Measurements from ENCODE around the gene GDF10. TPM values are rescaled to one million over a fixed set of nuclear protein-coding genes. Genes with fewer than 3 reads are reported as not detected.
A peak's percentile ranks its signal among the peaks of the same experiment; 100 is the strongest.

Gene GDF10
- total and polyA plus RNA-seq, 9 of the 15 experiments (the other 6 are each of a cell fraction or from before 2014, with no cell fraction given) = 0.03 to 0.20 (median 0.11) TPM; not detected in 6

GRCh38 chr10:47334466-47335295, 34.7 kb downstream of the GDF10 start (continued):
- no peak for TF ChIP-seq UBTF (IDR thresholded peaks at IDR 0.05; ENCODE audit: borderline replicate concordance in 1 of 2, low read depth in 2 of 2, low read length in 2 of 2)
- TF ChIP-seq TEAD1 (CRISPR knock-in tag; IDR thresholded peaks at IDR 0.05) = no peak
- TF ChIP-seq MBD2 (IDR thresholded peaks at IDR 0.05; ENCODE audit: borderline replicate concordance, low read depth) = no peak

- Histone ChIP-seq H3K9me3 (replicated peaks; ENCODE audit: control insufficient read depth, insufficient read depth, low read depth, low read length) (no peaks in the 10 kb centered on the region), H3K4me2 (ENCODE audit: insufficient read depth, low read length) (peak overlapping the region; percentile 69), H3K27ac (ENCODE audit: extremely low read depth, low read depth, low read length) (peak overlapping the region; percentile 73), H3K4me1 (replicated peaks in 1 of 2; ENCODE audit: control insufficient read depth in 2 of 2, insufficient read depth in 2 of 2, low read length in 2 of 2) (peaks cover 24 to 35% of the 10 kb centered on the region in 2 experiments), H3K9ac (ENCODE audit: insufficient read depth in 1 of 2, low read depth in 2 of 2, low read length in 2 of 2) (peak overlapping the region; percentile 17 to 63; a peak in 2 of 4 replicates), H3K27me3 (ENCODE audit: control insufficient read depth in 2 of 2, insufficient read depth in 2 of 2, low read length in 2 of 2) (no peaks in the 10 kb centered on the region; a peak in 1 of 5 replicates), H2AFZ (ENCODE audit: low read depth, low read length) (peak overlapping the region; percentile 92), H3K79me2 (ENCODE audit: control insufficient read depth, insufficient read depth, low read length) (no peaks in the 10 kb centered on the region), H3K36me3 (ENCODE audit: control insufficient read depth, insufficient read depth, low read length) (no peaks in the 10 kb centered on the region), H4K20me1 (replicated peaks; ENCODE audit: control insufficient read depth, insufficient read depth, low read length) (no peaks in the 10 kb centered on the region), H3K4me3 (no peak overlapping the region), H3K9me1 (ENCODE audit: control insufficient read depth, insufficient read depth, low read length) (no peaks in the 10 kb centered on the region)
- in situ Hi-C loops (cut with MboI) = no loop called here
- FAIRE-seq (no peak), DNase-seq (ENCODE audit: extremely low read depth in 1 of 4, low spot score in 3 of 4) (no peak), ATAC-seq (no peak)
- ChIA-PET CTCF (ENCODE audit: low intra/inter-chr PET ratio) (no interaction called here), POLR2A (no interaction called here)
- no TSS peak for BruUV-seq (replicated peaks)
- 63% methylated on average over 5 of the region's 5 CpGs for WGBS (ENCODE audit: insufficient coverage, low coverage, missing lambda C conversion rate)
- intact Hi-C loops (cut with micrococcal nuclease) = no loop called here
- TF ChIP-seq E2F5 (CRISPR knock-in tag; IDR thresholded peaks at IDR 0.05) = no peak
- no peak for TF ChIP-seq ZNF583 (CRISPR knock-in tag; IDR thresholded peaks at IDR 0.05)
- TF ChIP-seq HNRNPLL (IDR thresholded peaks at IDR 0.05; ENCODE audit: low read depth, low read length, poor library complexity, severe bottlenecking) = no peak
- TF ChIP-seq ZNF778 (CRISPR knock-in tag; IDR thresholded peaks at IDR 0.05) = no peak
Measured at GRCh38 chr10:47335906-47336305, 35.9 kb downstream of the GDF10 start.

Data from K562 (cell line).